RPMI8226 (cell line): ENCODE measurements around the gene ZNF319.
"Not testable (repeated sequence)": the region's sequence is repeated elsewhere in the genome, so short reads cannot be mapped to it uniquely, and the experiment has no call there.

Experiments used
- DNase-seq: peaks from one replicate; pipeline ENCODE4 v3.0.0-alpha.2; 2015

The ZNF319 gene

GRCh38 chr16:58020628-58021521, 20.4 kb upstream of the ZNF319 start:
- DNase-seq: peak; percentile 58

DNA sequence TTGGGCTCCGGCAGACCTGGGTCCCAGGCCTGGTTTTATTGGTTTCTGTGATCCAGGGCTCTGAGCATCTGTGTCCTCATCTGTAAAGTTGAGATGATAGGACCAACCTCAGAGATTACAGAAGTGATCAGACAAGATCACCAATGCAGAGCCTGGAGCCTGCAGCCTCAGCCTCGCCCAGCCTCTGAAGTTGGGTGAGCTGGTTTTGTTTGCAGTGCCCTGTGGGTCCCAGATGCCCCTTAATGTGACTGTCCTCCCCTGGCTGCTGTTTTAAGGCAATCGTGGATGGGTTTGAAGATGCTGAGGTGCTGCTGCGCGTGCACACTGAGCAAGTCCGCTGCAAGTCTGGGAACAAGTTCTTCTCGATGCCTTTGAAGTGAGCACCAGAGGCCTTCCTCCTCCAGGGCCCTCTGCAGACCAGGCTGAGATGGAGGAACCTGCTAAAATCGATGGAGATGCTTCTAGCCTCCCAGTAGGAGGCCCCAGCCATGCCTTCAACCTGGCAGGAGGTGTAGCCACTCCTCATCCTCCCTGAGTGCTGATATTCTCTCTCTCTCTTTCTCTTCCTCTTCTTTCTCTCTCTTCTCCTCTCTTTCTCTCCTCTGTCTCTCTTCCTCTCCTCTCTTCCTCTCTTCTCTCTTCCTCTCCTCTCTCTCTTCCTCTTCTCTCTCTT, 19.5 kb upstream of the ZNF319 start:
- no peak for DNase-seq

DNA sequence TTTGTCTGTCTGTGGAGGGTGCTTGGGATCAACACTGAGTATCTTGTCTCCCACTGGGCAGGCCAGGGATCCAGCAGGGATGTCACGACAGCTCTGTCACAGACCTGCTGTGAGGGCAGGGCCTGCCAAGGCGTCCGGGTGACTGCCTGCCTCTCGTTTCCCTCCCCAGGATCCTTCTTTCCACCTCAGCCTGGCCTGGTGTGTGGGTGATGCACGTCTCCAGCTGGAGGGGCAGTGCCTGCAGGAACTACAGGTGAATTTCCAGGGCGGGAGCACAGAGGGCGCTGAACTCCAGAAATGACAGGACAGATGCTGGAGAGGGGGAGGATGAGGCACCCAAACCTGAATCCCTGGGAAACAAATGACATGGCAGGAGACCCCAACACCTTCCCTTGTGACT, 18.3 kb upstream of the ZNF319 start:
- DNase-seq: no peak

DNA sequence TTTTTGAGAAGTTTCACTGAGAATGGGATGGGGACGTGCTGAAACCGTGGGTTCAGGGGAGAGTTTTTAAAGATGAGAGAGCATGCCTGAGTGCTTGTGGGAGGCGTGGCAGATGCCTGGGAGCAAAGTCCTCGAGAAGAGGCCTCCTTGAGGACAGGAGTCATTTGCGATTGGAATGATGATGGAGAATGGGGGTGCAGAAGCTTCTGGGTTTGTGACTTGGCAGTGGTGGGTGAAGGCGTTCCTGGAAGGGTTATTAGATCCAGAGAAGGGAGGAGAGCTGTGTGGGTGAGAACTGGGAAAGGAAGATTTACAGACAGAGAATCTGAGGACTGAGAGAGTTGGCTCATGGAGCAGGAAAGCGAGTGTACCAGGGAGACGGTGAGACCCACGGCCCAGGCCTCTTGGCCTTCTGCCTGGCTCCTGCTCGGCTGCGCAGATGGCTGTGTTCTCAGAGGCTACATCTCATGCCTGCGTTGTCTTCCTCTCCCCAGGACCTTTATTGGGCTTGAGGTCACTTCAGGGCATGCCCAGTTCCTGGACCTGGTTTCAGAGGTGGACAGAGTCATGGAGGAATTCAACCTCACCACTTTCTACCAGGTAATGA, 16.5 kb upstream of the ZNF319 start:
- no peak for DNase-seq

DNA sequence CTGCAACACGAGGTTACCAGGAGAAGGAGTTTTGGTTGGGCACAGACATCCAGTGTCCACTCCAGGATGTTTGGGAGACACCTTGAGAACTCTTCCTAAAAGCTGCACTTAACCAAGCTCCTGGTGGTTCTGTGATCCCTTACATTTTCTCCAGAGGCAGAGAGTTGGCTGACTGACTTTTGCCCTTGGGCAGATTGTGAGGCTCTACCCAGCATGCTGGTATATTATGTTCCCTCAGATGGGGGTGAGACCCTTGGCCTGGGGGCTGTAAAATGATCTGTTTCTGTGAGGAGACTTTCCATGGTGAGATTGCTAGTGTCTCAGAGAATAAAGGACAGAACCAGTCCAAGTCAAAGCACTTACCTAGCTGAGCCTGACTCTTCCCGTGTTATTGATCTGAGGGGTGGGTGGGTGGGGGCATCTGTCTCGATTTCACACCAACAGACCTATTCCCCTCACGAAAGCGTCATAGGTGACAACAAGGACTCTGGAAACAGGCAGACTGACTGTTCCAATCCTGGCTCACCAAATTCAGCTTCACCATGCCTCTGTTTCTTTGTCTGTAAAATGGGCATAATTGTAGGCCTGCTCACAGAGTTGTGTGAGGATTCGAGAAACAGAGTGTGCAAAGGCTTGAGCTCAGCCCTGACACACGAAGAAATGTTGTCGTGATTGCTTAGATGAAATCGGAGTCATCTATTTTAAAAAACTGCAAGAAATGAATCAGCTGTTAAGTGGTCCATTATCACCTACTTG, 12.9 kb upstream of the ZNF319 start:
- DNase-seq: no peak

DNA sequence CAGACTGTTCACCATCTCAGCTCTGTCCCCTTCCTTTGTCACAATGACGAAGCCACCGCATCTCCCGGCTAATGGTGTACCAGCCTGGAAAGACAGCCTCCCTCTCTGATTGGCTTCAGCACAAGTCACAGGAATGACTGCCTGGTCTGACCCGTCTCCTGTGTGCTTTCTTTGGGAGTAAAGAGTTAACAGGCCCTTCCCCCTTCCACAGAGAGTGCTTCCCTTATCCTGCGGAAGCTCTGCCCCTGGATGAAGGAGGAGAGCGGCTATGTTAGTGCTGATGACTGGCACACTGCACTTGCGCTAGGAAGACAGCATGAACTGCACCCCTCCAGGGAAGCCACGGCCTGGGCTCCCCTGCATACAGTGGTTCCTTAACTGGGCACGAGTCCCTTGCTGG, 12.0 kb upstream of the ZNF319 start:
- no peak for DNase-seq

- DNase-seq: no peak
Measured at GRCh38 chr16:58011652-58012051, 11.2 kb upstream of the ZNF319 start.

DNA sequence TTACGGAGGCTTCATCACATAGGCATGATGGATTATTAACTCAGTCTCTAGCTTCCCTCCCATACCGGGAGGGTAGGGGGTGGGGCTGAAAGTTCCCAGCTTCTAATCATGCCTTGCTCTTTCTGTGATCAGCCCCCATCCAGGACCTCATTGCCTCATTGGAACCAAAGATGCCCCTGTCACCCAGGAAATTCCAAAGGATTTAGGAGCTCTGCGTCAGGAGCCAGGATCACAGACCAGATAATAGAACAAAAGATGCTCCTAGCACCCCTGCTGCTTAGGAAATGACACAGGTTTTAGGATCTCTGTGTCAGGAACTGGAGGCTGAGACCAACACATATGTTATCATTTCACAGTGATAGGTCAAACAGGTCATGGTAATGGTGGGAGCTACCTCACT, 10.4 kb upstream of the ZNF319 start:
- DNase-seq: no peak

- no peak for DNase-seq
Measured at GRCh38 chr16:58009856-58010416, 9.5 kb upstream of the ZNF319 start.

- DNase-seq: not testable (repeated sequence)
Measured at GRCh38 chr16:58004736-58005135, 4.3 kb upstream of the ZNF319 start.

DNA sequence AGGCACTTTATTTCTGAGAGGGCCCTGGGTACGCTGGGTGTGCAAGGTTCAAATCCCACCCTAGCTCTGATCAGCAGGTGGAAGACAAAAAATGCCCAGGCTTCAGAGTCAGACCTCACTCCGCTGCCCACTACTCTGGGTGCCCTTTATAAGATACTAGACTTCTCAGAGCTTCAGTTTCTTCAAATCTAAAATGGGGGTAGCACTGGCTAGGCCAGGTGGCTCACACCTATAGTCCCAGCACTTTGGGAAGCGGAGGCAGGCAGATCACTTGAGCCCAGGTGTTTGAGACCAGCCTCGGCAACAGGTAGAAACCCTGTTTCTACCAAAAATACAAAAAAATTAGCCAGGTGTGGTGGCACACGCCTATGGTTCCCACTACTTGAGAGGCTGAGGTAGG, 2.5 kb upstream of the ZNF319 start:
- DNase-seq: no peak

DNA sequence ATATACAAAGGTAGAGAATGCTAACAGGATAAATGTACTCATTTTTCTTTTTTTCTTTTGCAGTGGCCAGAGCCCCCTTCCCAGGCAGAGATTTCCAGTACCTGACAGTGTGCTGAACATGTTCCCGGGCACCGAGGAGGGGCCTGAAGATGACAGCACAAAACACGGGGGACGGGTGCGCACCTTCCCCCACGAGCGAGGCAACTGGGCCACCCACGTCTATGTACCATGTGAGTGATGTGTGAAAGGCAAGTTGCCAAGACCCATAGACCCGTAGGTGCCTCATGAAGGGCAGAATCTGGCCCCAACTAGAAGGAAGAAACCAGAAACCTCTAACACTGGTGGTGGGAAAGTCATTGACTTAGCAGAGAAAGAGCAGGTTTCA, 1.9 kb upstream of the ZNF319 start:
- no peak for DNase-seq

DNA sequence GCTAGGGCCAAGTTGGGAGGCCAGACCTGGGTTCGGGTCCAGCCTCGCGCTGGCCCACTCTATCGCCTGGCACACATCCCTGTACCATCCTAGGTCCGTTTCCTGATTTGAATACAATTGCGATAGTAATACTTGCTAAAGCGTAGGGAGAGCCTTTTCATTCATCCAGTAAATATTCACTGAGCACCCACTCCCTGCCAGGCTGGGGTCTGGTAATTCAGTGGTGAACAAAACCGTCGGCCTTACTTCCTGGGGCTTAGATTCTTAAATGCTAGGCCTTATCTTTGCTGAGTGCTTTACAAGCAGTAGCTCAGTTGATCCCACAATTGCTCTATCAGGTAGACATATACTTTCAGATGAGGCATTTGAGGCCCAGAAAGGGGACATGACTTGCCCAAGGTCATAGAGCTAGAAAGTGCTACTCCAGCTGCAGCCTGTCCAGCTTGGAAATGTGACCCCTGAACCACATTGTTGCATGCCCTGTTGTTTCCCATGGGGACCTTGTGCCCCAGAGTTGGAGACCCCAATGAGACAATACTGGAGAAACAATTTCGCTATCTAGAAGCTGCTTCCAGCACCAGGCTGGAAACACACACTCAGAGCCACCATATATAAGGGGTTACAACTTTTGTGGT, 1.4 kb upstream of the ZNF319 start:
- DNase-seq: no peak

DNA sequence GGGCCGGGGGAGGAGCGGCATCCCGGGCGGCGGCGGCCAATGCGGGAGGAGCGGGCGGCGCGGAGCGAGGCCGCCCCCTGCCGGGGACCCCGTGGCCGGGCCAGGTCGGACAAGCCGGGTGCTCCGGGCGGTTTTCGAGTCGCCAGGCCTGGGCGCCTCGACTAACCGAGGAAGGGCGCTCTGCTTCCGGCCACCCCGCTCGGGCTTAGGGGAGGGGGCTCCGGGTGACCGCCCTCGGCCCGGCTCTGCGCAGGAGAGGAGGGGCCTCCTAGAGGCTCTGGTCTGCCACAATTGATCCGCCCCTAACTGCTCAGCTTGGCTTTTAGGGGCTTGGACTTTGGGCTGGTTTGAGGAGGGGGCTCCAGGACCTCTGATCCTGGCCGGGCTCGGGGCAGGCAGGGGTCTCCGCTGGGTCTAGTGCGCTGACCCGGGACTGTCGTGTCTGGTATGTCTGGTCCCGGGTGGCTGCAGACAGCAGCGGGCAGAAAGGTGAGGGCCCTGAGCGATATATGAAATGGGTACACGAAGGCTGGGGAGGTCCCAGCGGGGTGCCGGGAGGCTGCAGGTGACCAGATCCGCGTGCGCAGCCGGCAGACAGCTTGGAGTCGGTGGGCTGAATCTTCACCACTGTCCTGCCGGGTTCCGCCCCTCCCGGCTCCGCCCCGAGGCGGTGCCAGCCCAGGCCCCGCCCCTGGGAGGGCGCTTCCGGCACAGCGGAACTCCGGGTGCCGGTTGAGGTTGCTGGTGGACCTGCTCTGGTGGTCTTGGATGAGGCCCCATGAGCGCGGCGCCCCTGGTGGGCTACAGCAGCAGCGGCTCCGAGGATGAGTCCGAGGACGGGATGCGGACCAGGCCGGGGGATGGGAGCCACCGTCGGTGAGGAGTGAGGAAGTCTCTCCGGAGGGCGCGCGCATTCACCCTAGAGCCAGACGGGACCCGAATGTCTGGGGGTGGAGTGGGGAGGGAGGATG, 519 bp upstream of the ZNF319 start, which contains the start of gene USB1:
USB1 (plus strand) TSS at position 702 of the 971 bp plus-strand sequence; CDS start at position 779, 77 bp downstream.
- peak; percentile 95 for DNase-seq

GRCh38 chr16:57999366-57999970, 1.0 kb downstream of the ZNF319 start:
- DNase-seq: peak; percentile 73

DNA sequence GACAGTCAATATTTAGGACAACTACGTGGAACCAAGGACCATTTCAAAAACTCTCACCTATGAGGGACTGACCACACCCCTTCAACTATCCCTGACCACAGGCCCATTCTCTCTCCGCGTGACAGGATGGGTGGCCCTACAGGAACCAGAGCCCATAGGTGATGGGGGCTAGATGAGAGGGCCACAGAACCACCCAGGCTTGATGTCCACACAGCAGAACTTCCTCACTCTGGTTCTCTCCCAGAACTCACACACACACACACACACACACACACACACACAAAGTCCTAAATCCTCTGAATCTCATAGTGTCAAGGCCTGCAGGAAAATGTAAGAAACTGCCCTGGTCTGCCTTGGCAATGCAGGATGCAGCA, 1.5 kb downstream of the ZNF319 start:
- no peak for DNase-seq

DNA sequence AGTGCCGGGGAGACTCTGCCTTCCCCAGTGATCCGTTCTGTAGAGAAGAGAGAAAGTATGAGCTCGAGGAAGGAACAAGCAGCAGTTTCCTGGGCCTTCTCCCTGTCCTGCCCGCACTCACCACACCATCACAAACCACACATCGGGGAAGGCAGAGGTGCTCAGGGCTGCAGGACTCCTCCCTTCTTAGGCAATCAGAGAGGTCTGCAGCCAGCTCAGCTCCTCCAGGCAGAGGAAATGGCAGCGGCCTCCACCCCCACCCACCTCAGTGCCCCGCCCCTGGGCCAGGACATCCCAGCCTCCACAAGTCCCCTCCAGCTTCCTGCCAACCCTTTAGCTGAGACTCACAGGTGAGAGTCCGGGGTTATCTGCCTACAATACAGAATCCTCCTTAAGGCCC, 2.0 kb downstream of the ZNF319 start:
- DNase-seq: no peak

DNA sequence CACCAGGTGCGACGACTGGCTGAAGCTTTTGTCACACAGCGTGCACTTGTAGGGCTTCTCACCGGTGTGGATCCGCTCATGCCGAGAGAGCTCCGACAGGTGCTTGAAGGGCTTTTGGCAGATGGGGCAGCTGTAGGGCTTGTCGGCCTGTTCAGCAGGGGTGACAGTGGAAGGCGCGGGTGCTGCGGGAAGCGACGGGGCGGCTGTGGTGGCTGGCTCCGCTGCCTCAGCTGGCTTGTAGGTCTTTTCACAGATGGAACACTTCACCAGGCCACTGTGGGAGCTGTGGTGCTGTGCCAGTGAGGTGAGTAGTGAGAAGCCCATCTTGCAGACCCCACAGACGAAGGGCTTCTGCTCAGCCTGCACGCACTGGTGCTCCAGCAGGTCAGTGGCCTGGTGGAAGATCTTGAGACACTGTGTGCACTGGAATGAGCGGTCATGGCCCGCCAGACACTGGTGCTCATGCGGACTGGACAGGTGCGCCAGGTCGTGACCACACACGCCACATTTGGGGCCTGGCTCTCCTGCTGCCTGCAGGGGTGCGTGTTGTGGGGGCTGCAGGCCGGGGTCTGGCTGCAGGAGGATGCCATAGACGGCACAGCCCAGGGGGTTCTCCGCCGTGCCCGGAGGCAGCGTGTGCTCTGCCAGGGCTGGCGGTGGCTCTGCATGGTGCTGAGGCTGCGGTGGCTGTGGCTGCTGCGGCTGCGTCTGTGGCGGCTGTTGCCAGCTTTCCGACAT, 2.8 kb downstream of the ZNF319 start:
- DNase-seq: no peak

DNA sequence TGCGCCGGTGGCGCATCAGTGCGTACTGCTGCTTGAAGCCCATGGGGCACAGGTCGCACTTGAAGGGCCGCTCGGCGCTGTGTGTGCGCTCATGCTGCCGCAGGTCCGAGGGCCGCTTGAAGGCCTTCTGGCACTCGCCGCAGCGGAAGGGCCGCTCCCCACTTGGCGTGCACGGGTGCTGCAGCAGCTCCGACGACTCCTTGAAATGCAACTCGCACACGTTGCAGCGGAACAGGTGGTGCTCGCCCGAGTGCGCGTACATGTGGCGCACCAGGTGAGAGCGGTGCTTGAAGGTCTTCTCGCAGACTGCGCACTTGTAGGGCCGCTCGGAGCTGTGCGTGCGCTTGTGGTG, 3.3 kb downstream of the ZNF319 start:
- DNase-seq: no peak
